GM19023 (cell line): ENCODE results near the gene MRPL3.
"Not testable (repeated sequence)": the region's sequence is repeated elsewhere in the genome, so short reads cannot be mapped to it uniquely, and the experiment has no call there.

Experiments used
- ATAC-seq: cut with Tn5 transposase; IDR thresholded peaks from one replicate; pipeline ENCODE4 v1.9.1; 2021; ENCODE audit warnings: mild to moderate bottlenecking, moderate library complexity; ENCODE audit not compliant: unreplicated experiment

The MRPL3 gene

GRCh38 chr3:131501949-131502348 lies 822 bp downstream of the MRPL3 start:
- no peak for ATAC-seq

GRCh38 chr3:131494706-131495105 lies 8.1 kb downstream of the MRPL3 start:
- ATAC-seq: no peak

- no peak for ATAC-seq
These were observed 11.0 kb downstream of the MRPL3 start for GRCh38 chr3:131491775-131492174.

GRCh38 chr3:131491084-131491483 lies 11.7 kb downstream of the MRPL3 start:
- ATAC-seq: no peak

GRCh38 chr3:131486545-131486944 lies 16.2 kb downstream of the MRPL3 start:
- not testable (repeated sequence) for ATAC-seq

GRCh38 chr3:131485119-131485518 lies 17.7 kb downstream of the MRPL3 start:
- ATAC-seq: no peak

- ATAC-seq: no peak
These were observed 18.2 kb downstream of the MRPL3 start for GRCh38 chr3:131484496-131485111.

- no peak for ATAC-seq
These were observed 22.7 kb downstream of the MRPL3 start for GRCh38 chr3:131480116-131480515.

GRCh38 chr3:131477813-131478212 lies 25.0 kb downstream of the MRPL3 start:
- ATAC-seq: no peak

- no peak for ATAC-seq
These were observed 28.7 kb downstream of the MRPL3 start for GRCh38 chr3:131474115-131474514.

- ATAC-seq: no peak
These were observed 32.4 kb downstream of the MRPL3 start for GRCh38 chr3:131470377-131470776.

GRCh38 chr3:131458653-131459052 lies 44.1 kb downstream of the MRPL3 start:
- ATAC-seq: no peak

- no peak for ATAC-seq
These were observed 45.6 kb downstream of the MRPL3 start for GRCh38 chr3:131457220-131457619.

- ATAC-seq: no peak
These were observed 48.3 kb downstream of the MRPL3 start for GRCh38 chr3:131454501-131454900.

- no peak for ATAC-seq
These were observed 49.2 kb downstream of the MRPL3 start for GRCh38 chr3:131453533-131453932.

GRCh38 chr3:131447349-131447748 lies 55.4 kb downstream of the MRPL3 start:
- ATAC-seq: no peak

GRCh38 chr3:131444180-131444579 lies 58.6 kb downstream of the MRPL3 start:
- ATAC-seq: no peak

- no peak for ATAC-seq
These were observed 63.7 kb downstream of the MRPL3 start for GRCh38 chr3:131439084-131439483.

- no peak for ATAC-seq
These were observed 67.8 kb downstream of the MRPL3 start for GRCh38 chr3:131435000-131435399.

- no peak for ATAC-seq
These were observed 70.3 kb downstream of the MRPL3 start for GRCh38 chr3:131432441-131432840.

GRCh38 chr3:131431754-131432153 lies 71.0 kb downstream of the MRPL3 start:
- ATAC-seq: no peak

- no peak for ATAC-seq
These were observed 75.5 kb downstream of the MRPL3 start for GRCh38 chr3:131427226-131427625.

GRCh38 chr3:131421957-131422498 lies 80.7 kb downstream of the MRPL3 start:
- ATAC-seq: no peak
